ENCODE results near the gene NUDT10. TPM values are rescaled to one million over a fixed set of nuclear protein-coding genes. Genes with fewer than 3 reads are reported as not detected.
"Not testable (repeated sequence)": the region's sequence is repeated elsewhere in the genome, so short reads cannot be mapped to it uniquely, and the experiment has no call there.

NUDT10 gene
- 10 to 100 TPM; 11.2 to 12.4 (median 11.6) TPM for polyA plus RNA-seq (ENCODE audit: insufficient read length in 4 of 4)

GRCh38 chrX:51332188-51332942 is at the start of gene NUDT10:
NUDT10 (plus strand) TSS chrX:51332822; CDS start chrX:51332966, 144 bp downstream.
- peak in 3 of 4 donors; percentile 34 to 47 (median 44) for DNase-seq (ENCODE audit: low read depth in 4 of 4, low spot score in 3 of 4)

GRCh38 chrX:51292421-51292820 is 40.2 kb upstream of the NUDT10 start:
- DNase-seq (ENCODE audit: low read depth in 4 of 4, low spot score in 3 of 4) = no peak

- DNase-seq (ENCODE audit: low read depth in 4 of 4, low spot score in 3 of 4) = no peak
Measured at GRCh38 chrX:51296138-51296537, 36.5 kb upstream of the NUDT10 start.

GRCh38 chrX:51316271-51316670 is 16.4 kb upstream of the NUDT10 start:
- DNase-seq (ENCODE audit: low read depth in 4 of 4, low spot score in 3 of 4) = no peak

GRCh38 chrX:51332943-51333785 is 542 bp downstream of the NUDT10 start:
- DNase-seq (ENCODE audit: low read depth in 4 of 4, low spot score in 3 of 4) = not testable (repeated sequence)

- no peak for DNase-seq (ENCODE audit: low read depth in 4 of 4, low spot score in 3 of 4)
Measured at GRCh38 chrX:51334276-51334675, 1.7 kb downstream of the NUDT10 start.

- DNase-seq (ENCODE audit: low read depth in 4 of 4, low spot score in 3 of 4) = peak in 1 of 4 donors; percentile 15
Measured at GRCh38 chrX:51336584-51336983, 4.0 kb downstream of the NUDT10 start.

GRCh38 chrX:51361251-51361650 is 28.6 kb downstream of the NUDT10 start:
- DNase-seq (ENCODE audit: low read depth in 4 of 4, low spot score in 3 of 4) = no peak

GRCh38 chrX:51376672-51377071 is 44.0 kb downstream of the NUDT10 start:
- DNase-seq (ENCODE audit: low read depth in 4 of 4, low spot score in 3 of 4) = no peak

Other genes with a start within 250 kb of the NUDT10 start
- gene NUDT11, start 163.8 kb downstream of the NUDT10 start, polyA plus RNA-seq (ENCODE audit: insufficient read length in 4 of 4) = 10 to 100 TPM; 13.0 to 16.0 (median 14.9) TPM

Data from right renal pelvis (tissue), 4 donors.